Smooth muscle cell (in vitro differentiated cells): Measurements from ENCODE around the gene VEZF1. TPM values are rescaled to one million over a fixed set of nuclear protein-coding genes. Genes with fewer than 3 reads are reported as not detected.

ENCODE experiments used
- DNase-seq: peaks from one replicate; lab custom pipeline; 2025; ENCODE audit not compliant: unreplicated experiment; lab: John Stamatoyannopoulos, UW
- H2AFZ ChIP-seq: fragments of 200-600 bp; sonication (generic); 2 replicates; pipeline ENCODE4 v1.6.0; 2016; ENCODE audit warnings: antibody characterized with exemption, low read depth, mild to moderate bottlenecking
- H3F3A ChIP-seq: fragments of 200-600 bp; sonication (generic); 2 replicates; pipeline ENCODE4 v1.6.0; 2017; ENCODE audit warnings: antibody characterized with exemption, low read depth
- H3K27ac ChIP-seq: fragments of 200-600 bp; sonication (generic); 2 replicates; pipeline ENCODE4 v1.5.1; 2016; ENCODE audit warnings: low read depth, mild to moderate bottlenecking
- H3K27me3 ChIP-seq: fragments of 200-600 bp; sonication (generic); 2 replicates; pipeline ENCODE4 v1.6.1; 2016; ENCODE audit warnings: low read depth, mild to moderate bottlenecking
- H3K36me3 ChIP-seq: fragments of 200-600 bp; sonication (generic); 2 replicates; pipeline ENCODE4 v1.5.1; 2016; ENCODE audit warnings: low read depth
- H3K4me1 ChIP-seq: fragments of 200-600 bp; sonication (generic); 2 replicates; pipeline ENCODE4 v1.5.1; 2016; ENCODE audit warnings: low read depth
- H3K4me2 ChIP-seq: fragments of 200-600 bp; sonication (generic); 2 replicates; pipeline ENCODE4 v1.6.0; 2016; ENCODE audit warnings: mild to moderate bottlenecking
- H3K4me3 ChIP-seq: fragments of 200-600 bp; sonication (generic); 2 replicates; pipeline ENCODE4 v1.5.1; 2016; ENCODE audit warnings: mild to moderate bottlenecking
- H3K79me2 ChIP-seq: fragments of 200-600 bp; sonication (generic); 2 replicates; pipeline ENCODE4 v1.6.0; 2016; ENCODE audit warnings: low read depth, mild to moderate bottlenecking
- H3K9ac ChIP-seq: fragments of 200-600 bp; sonication (generic); 2 replicates; pipeline ENCODE4 v1.6.0; 2016; ENCODE audit warnings: low read depth
- H3K9me3 ChIP-seq: fragments of 200-600 bp; sonication (generic); replicated peaks from 2 replicates; pipeline ENCODE4 v1.5.1; 2016; ENCODE audit warnings: low read depth
- H4K20me1 ChIP-seq: fragments of 200-600 bp; sonication (generic); 2 replicates; pipeline ENCODE4 v1.6.0; 2016; ENCODE audit warnings: low read depth
- CTCF ChIP-seq: fragments of 200-600 bp; sonication (generic); IDR thresholded peaks from 2 replicates; pipeline ENCODE4 v1.5.1; 2017; ENCODE audit warnings: borderline replicate concordance, mild to moderate bottlenecking, antibody characterized with exemption; ENCODE audit not compliant: insufficient read depth, poor library complexity, severe bottlenecking
- WGBS: methylation state at CpG from one replicate; pipeline ENCODE4 v1.1.7; 2016; ENCODE audit warnings: low lambda C conversion rate; 5-methylcytosine and 5-hydroxymethylcytosine counted together
- polyA plus RNA-seq: library from polyadenylated mRNA; unstranded; fragments of >200 nt; fragmentation: Nextera tagmentation; extraction: Ambion mirVana; gene quantifications from 2 replicates; pipeline ENCODE4 v1.2.1, GENCODE V29; 2016
- total RNA-seq: library from RNA; depleted of rRNA; stranded (reverse); fragments of >200 nt; gene quantifications from 2 replicates; pipeline ENCODE4 v1.2.3, GENCODE V29; 2014

VEZF1 gene
- total and polyA plus RNA-seq, 2 experiments from 2014 or later, result 25.3 to 61.8 TPM

GRCh38 chr17:57947369-57947768 is 40.7 kb downstream of the VEZF1 start:
- no peak for TF ChIP-seq CTCF
- peak overlapping the region; percentile 75 for H3K4me2 ChIP-seq
- no peaks in the 10 kb centered on the region for H3K36me3 ChIP-seq
- no peak for DNase-seq
- no peak overlapping the region for H2AFZ ChIP-seq
- peaks cover 21% of the 10 kb centered on the region for H3K79me2 ChIP-seq
- no peaks in the 10 kb centered on the region for H3K27me3 ChIP-seq
- H3K9me3 ChIP-seq, result no peaks in the 10 kb centered on the region
- peaks cover 21% of the 10 kb centered on the region for H4K20me1 ChIP-seq
- WGBS, result 94% methylated on average over 9 of the region's 9 CpGs
- peak overlapping the region; percentile 25 for H3K4me3 ChIP-seq
- H3K9ac ChIP-seq, result no peak overlapping the region
- peak overlapping the region; percentile 94 for H3K27ac ChIP-seq
- H3F3A ChIP-seq, result peaks cover 35% of the 10 kb centered on the region
- peaks cover 42% of the 10 kb centered on the region for H3K4me1 ChIP-seq

GRCh38 chr17:57946798-57947358 is 41.2 kb downstream of the VEZF1 start:
- Histone ChIP-seq H3K36me3 (no peaks in the 10 kb centered on the region), H3F3A (peaks cover 35% of the 10 kb centered on the region), H3K4me1 (peaks cover 42% of the 10 kb centered on the region), H4K20me1 (peaks cover 17% of the 10 kb centered on the region), H3K9me3 (no peaks in the 10 kb centered on the region), H3K27ac (peak overlapping the region; percentile 94), H3K4me3 (peak overlapping the region; percentile 25), H3K9ac (no peak overlapping the region), H3K4me2 (peak overlapping the region; percentile 75), H3K27me3 (no peaks in the 10 kb centered on the region), H3K79me2 (peaks cover 24% of the 10 kb centered on the region), H2AFZ (no peak overlapping the region)
- no peak for TF ChIP-seq CTCF
- no peak for DNase-seq
- WGBS, result 60% methylated on average over 10 of the region's 10 CpGs

GRCh38 chr17:57945996-57946797 is 41.9 kb downstream of the VEZF1 start:
- no peaks in the 10 kb centered on the region for H3K9me3 ChIP-seq
- H3K4me1 ChIP-seq, result peaks cover 41% of the 10 kb centered on the region
- H3K4me2 ChIP-seq, result peak overlapping the region; percentile 75
- peaks cover 35% of the 10 kb centered on the region for H3F3A ChIP-seq
- peak overlapping the region; percentile 94 for H3K27ac ChIP-seq
- no peak overlapping the region for H3K9ac ChIP-seq
- no peak overlapping the region for H3K4me3 ChIP-seq
- peaks cover 27% of the 10 kb centered on the region for H3K79me2 ChIP-seq
- H4K20me1 ChIP-seq, result peaks cover 18% of the 10 kb centered on the region
- WGBS, result 56% methylated on average over 6 of the region's 6 CpGs
- no peaks in the 10 kb centered on the region for H3K27me3 ChIP-seq
- no peaks in the 10 kb centered on the region for H3K36me3 ChIP-seq
- no peak for DNase-seq
- no peak overlapping the region for H2AFZ ChIP-seq
- TF ChIP-seq CTCF, result no peak
